CD4-positive, alpha-beta T cell treated with Interleukin-4 for 4 hours (primary cell): ENCODE data around the gene MUC3A.
"Not testable (repeated sequence)": the region's sequence is repeated elsewhere in the genome, so short reads cannot be mapped to it uniquely, and the experiment has no call there.

Experiments
- DNase-seq: peaks from one replicate; pipeline ENCODE4 v3.0.0-alpha.2; 2020

The MUC3A gene

GRCh38 chr7:100975371-100975821, 26.1 kb downstream of the MUC3A start:
- DNase-seq: no peak

GRCh38 chr7:100978300-100978699, 29.0 kb downstream of the MUC3A start:
- DNase-seq: no peak

GRCh38 chr7:100983451-100984187, 34.3 kb downstream of the MUC3A start:
- no peak for DNase-seq

- DNase-seq: not testable (repeated sequence)
These were observed 35.0 kb downstream of the MUC3A start for GRCh38 chr7:100984241-100984918.

GRCh38 chr7:100985033-100985797, 35.9 kb downstream of the MUC3A start:
- not testable (repeated sequence) for DNase-seq

- no peak for DNase-seq
These were observed 42.3 kb downstream of the MUC3A start for GRCh38 chr7:100991631-100992030.

- DNase-seq: not testable (repeated sequence)
These were observed 42.9 kb downstream of the MUC3A start for GRCh38 chr7:100992280-100992679.

GRCh38 chr7:100994671-100995070, 45.3 kb downstream of the MUC3A start:
- DNase-seq: not testable (repeated sequence)

- DNase-seq: not testable (repeated sequence)
These were observed 49.2 kb downstream of the MUC3A start for GRCh38 chr7:100998530-100998929.

- not testable (repeated sequence) for DNase-seq
These were observed 50.0 kb downstream of the MUC3A start for GRCh38 chr7:100999334-100999733.

- DNase-seq: not testable (repeated sequence)
These were observed 50.7 kb downstream of the MUC3A start for GRCh38 chr7:101000025-101000424.

GRCh38 chr7:101002333-101002732, 53.0 kb downstream of the MUC3A start:
- not testable (repeated sequence) for DNase-seq

GRCh38 chr7:101007361-101007760, 58.0 kb downstream of the MUC3A start:
- not testable (repeated sequence) for DNase-seq

GRCh38 chr7:101009629-101010028, 60.3 kb downstream of the MUC3A start:
- no peak for DNase-seq

GRCh38 chr7:101012931-101013330, 63.6 kb downstream of the MUC3A start:
- DNase-seq: no peak

- no peak for DNase-seq
These were observed 66.3 kb downstream of the MUC3A start for GRCh38 chr7:101015626-101016025.

- DNase-seq: peak; percentile 85
These were observed 67.9 kb downstream of the MUC3A start for GRCh38 chr7:101017064-101017777.
